ENCODE data around the gene METTL9.

Gene METTL9

DNA sequence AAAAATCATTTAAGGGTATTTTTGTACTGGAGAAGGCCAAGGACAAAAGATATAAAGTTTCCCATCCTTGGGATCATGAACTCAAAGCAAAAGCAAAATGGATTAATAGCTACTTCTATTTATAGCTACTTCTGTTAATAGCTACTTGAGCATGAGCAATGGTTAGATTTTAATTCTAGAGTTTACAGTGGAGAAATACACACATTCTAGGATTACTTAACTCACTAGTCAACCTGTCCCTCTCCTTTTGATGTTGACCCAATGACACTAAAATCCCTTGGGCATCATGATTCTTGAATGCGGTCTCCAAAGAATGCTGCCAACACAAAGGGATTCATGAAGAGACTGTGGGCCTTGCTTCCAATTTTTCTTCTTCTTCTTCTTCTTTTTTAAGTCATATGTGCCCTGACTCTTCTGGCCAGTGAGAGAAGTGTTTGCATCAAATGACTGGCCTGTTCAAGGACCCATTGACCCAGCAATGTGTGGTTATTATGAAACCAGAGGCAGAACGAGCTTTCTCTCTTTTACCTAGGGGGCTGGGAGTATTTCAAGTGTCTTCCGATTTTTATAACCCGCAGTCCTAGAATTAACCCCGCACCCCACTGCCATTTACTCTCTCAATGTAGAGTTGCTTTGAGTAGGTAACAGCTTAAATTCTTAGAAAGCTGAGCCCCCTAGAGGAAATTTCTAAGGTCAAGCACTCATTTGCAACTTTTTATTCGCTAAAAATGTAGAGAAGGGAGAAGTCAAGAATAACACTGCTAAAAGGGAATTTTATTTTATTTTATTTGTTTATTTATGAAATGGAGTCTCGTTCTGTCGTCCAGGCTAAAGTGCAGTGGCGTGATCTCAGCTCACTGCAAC lies 99.0 kb downstream of the METTL9 start:
- Histone ChIP-seq H3K27me3 (ENCODE audit: low read length) (no peaks in the 10 kb centered on the region), H3K27ac (ENCODE audit: low read depth, low read length) (no peak overlapping the region), H3K4me2 (ENCODE audit: low read depth, low read length, poor library complexity, severe bottlenecking) (no peak overlapping the region), H3K9me2 (replicated peaks; ENCODE audit: insufficient read depth, low read length) (no peaks in the 10 kb centered on the region), H3K36me3 (ENCODE audit: low read length) (no peaks in the 10 kb centered on the region), H2AFZ (ENCODE audit: low read depth, low read length, severe bottlenecking) (no peak overlapping the region), H3K4me3 (ENCODE audit: insufficient read depth, low read length, poor library complexity, severe bottlenecking) (no peak overlapping the region), H4K20me1 (ENCODE audit: low read depth, low read length) (no peaks in the 10 kb centered on the region), H3K79me2 (ENCODE audit: insufficient read depth, low read length) (no peaks in the 10 kb centered on the region), H3F3A (ENCODE audit: insufficient read depth) (no peaks in the 10 kb centered on the region), H3K9ac (ENCODE audit: low read length) (no peak overlapping the region), H3K9me3 (ENCODE audit: insufficient read depth, low read length) (no peaks in the 10 kb centered on the region)
- TF ChIP-seq EZH2phosphoT487 (conservative IDR thresholded peaks at IDR 0.05; ENCODE audit: low read length) = no peak

DNA sequence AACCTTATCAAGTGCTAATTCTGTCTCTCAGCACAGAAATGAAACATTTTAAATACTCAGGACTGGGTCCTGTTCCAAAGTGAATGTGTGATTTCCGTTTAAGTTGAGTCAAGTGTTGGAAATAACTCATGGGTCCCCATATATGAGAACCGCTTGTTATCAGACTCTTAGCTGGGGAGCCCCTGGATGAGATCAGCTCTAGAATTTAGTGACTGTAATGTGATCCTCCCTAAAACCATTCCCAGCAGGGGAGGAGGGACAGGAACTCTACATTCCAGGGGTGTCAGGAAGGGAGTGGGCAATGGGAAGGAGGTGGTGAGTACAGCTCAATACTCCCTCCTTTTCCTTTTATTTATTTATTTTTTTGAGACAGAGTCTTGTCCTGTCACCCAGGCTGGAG lies 101.9 kb downstream of the METTL9 start:
- no peaks in the 10 kb centered on the region for H3F3A ChIP-seq (ENCODE audit: insufficient read depth)
- H3K27ac ChIP-seq (ENCODE audit: low read depth, low read length) = no peak overlapping the region
- H4K20me1 ChIP-seq (ENCODE audit: low read depth, low read length) = no peaks in the 10 kb centered on the region
- no peaks in the 10 kb centered on the region for H3K9me3 ChIP-seq (ENCODE audit: insufficient read depth, low read length)
- H3K4me3 ChIP-seq (ENCODE audit: insufficient read depth, low read length, poor library complexity, severe bottlenecking) = no peak overlapping the region
- no peaks in the 10 kb centered on the region for H3K9me2 ChIP-seq (replicated peaks; ENCODE audit: insufficient read depth, low read length)
- no peaks in the 10 kb centered on the region for H3K36me3 ChIP-seq (ENCODE audit: low read length)
- H3K4me2 ChIP-seq (ENCODE audit: low read depth, low read length, poor library complexity, severe bottlenecking) = no peak overlapping the region
- H3K27me3 ChIP-seq (ENCODE audit: low read length) = no peaks in the 10 kb centered on the region
- no peak overlapping the region for H2AFZ ChIP-seq (ENCODE audit: low read depth, low read length, severe bottlenecking)
- TF ChIP-seq EZH2phosphoT487 (conservative IDR thresholded peaks at IDR 0.05; ENCODE audit: low read length) = no peak
- TF ChIP-seq, protein P1, sequence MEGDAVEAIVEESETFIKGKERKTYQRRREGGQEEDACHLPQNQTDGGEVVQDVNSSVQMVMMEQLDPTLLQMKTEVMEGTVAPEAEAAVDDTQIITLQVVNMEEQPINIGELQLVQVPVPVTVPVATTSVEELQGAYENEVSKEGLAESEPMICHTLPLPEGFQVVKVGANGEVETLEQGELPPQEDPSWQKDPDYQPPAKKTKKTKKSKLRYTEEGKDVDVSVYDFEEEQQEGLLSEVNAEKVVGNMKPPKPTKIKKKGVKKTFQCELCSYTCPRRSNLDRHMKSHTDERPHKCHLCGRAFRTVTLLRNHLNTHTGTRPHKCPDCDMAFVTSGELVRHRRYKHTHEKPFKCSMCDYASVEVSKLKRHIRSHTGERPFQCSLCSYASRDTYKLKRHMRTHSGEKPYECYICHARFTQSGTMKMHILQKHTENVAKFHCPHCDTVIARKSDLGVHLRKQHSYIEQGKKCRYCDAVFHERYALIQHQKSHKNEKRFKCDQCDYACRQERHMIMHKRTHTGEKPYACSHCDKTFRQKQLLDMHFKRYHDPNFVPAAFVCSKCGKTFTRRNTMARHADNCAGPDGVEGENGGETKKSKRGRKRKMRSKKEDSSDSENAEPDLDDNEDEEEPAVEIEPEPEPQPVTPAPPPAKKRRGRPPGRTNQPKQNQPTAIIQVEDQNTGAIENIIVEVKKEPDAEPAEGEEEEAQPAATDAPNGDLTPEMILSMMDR (IDR thresholded peaks at IDR 0.05; ENCODE audit: insufficient read depth, low read length, poor library complexity, severe bottlenecking) = no peak
- H3K79me2 ChIP-seq (ENCODE audit: insufficient read depth, low read length) = no peaks in the 10 kb centered on the region
- H3K9ac ChIP-seq (ENCODE audit: low read length) = no peak overlapping the region

DNA sequence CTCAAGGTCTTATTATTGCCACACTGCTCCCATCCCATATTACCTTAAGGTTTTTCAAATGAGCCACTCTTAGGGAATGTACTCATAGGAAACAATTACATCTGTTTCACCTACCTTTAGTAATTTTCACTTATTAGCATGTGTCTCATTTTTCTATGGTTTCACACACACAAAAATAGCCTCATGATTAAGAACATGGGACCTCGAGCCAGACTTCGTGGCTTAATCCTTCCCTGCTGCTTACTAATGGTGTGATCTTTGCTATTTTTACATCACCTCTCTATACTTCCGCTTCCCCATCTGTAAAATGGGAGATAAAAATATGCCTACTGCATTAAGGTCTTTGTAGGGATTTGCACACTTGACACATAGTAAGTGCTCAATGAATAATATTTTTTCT lies 102.9 kb downstream of the METTL9 start:
- no peaks in the 10 kb centered on the region for H3K27me3 ChIP-seq (ENCODE audit: low read length)
- no peaks in the 10 kb centered on the region for H4K20me1 ChIP-seq (ENCODE audit: low read depth, low read length)
- H3K27ac ChIP-seq (ENCODE audit: low read depth, low read length) = no peak overlapping the region
- H3K9me3 ChIP-seq (ENCODE audit: insufficient read depth, low read length) = no peaks in the 10 kb centered on the region
- no peaks in the 10 kb centered on the region for H3K9me2 ChIP-seq (replicated peaks; ENCODE audit: insufficient read depth, low read length)
- H3K4me2 ChIP-seq (ENCODE audit: low read depth, low read length, poor library complexity, severe bottlenecking) = no peak overlapping the region
- H3K36me3 ChIP-seq (ENCODE audit: low read length) = no peaks in the 10 kb centered on the region
- H3K4me3 ChIP-seq (ENCODE audit: insufficient read depth, low read length, poor library complexity, severe bottlenecking) = no peak overlapping the region
- no peak for TF ChIP-seq EZH2phosphoT487 (conservative IDR thresholded peaks at IDR 0.05; ENCODE audit: low read length)
- TF ChIP-seq, protein P1 (IDR thresholded peaks at IDR 0.05; ENCODE audit: insufficient read depth, low read length, poor library complexity, severe bottlenecking) = no peak
- no peaks in the 10 kb centered on the region for H3F3A ChIP-seq (ENCODE audit: insufficient read depth)
- no peak overlapping the region for H3K9ac ChIP-seq (ENCODE audit: low read length)
- H2AFZ ChIP-seq (ENCODE audit: low read depth, low read length, severe bottlenecking) = no peak overlapping the region
- no peaks in the 10 kb centered on the region for H3K79me2 ChIP-seq (ENCODE audit: insufficient read depth, low read length)

DNA sequence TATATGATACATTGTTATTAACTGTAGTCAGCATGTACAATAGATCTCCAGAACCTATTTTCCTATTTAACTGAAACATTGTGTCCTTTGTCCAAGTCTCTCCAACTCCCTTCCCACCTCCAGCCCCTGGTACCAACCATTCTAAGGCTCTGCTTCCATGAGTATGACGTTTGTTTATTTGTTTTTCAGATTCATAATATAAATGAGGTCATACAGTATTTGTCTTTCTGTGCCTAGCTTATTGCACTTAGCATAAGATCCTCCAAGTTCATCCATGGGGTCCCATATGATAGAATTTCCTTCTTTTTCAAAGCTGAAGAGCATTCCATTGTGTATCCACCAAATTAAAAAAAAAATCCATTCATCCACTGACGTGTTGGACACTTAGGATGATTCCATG lies 103.8 kb downstream of the METTL9 start:
- no peak overlapping the region for H3K27ac ChIP-seq (ENCODE audit: low read depth, low read length)
- no peak overlapping the region for H3K4me3 ChIP-seq (ENCODE audit: insufficient read depth, low read length, poor library complexity, severe bottlenecking)
- H3K9me3 ChIP-seq (ENCODE audit: insufficient read depth, low read length) = no peaks in the 10 kb centered on the region
- no peaks in the 10 kb centered on the region for H3K36me3 ChIP-seq (ENCODE audit: low read length)
- no peaks in the 10 kb centered on the region for H3F3A ChIP-seq (ENCODE audit: insufficient read depth)
- no peak overlapping the region for H3K4me2 ChIP-seq (ENCODE audit: low read depth, low read length, poor library complexity, severe bottlenecking)
- H2AFZ ChIP-seq (ENCODE audit: low read depth, low read length, severe bottlenecking) = no peak overlapping the region
- no peak for TF ChIP-seq EZH2phosphoT487 (conservative IDR thresholded peaks at IDR 0.05; ENCODE audit: low read length)
- TF ChIP-seq, protein P1 (IDR thresholded peaks at IDR 0.05; ENCODE audit: insufficient read depth, low read length, poor library complexity, severe bottlenecking) = no peak
- H4K20me1 ChIP-seq (ENCODE audit: low read depth, low read length) = no peaks in the 10 kb centered on the region
- H3K79me2 ChIP-seq (ENCODE audit: insufficient read depth, low read length) = no peaks in the 10 kb centered on the region
- H3K9ac ChIP-seq (ENCODE audit: low read length) = no peak overlapping the region
- no peaks in the 10 kb centered on the region for H3K9me2 ChIP-seq (replicated peaks; ENCODE audit: insufficient read depth, low read length)
- no peaks in the 10 kb centered on the region for H3K27me3 ChIP-seq (ENCODE audit: low read length)
